GM12878 (cell line): Measurements from ENCODE around the gene FBXL3.

Source experiments
- FOXM1 ChIP-seq: IDR thresholded peaks from 2 replicates; pipeline ENCODE4 v1.6.1; 2012; ENCODE audit warnings: low read depth, mild to moderate bottlenecking, inconsistent platforms, low read length, moderate library complexity
- JUND ChIP-seq: IDR thresholded peaks from 2 replicates; pipeline ENCODE4 v1.6.1; 2012; ENCODE audit warnings: low read depth, mild to moderate bottlenecking, low read length, improper control_type of control experiment, moderate library complexity
- RCOR1 ChIP-seq: conservative IDR thresholded peaks from 2 replicates; pipeline ENCODE4 v1.6.1; 2012; ENCODE audit warnings: low read depth, low read length, improper control_type of control experiment

- TF ChIP-seq FOXM1, result no peak
- no peak for TF ChIP-seq JUND
- no peak for TF ChIP-seq RCOR1
Measured at GRCh38 chr13:77019756-77020155, 7.2 kb downstream of the FBXL3 start.
